ENCODE results near the gene UFD1.

The UFD1 gene, protein sequence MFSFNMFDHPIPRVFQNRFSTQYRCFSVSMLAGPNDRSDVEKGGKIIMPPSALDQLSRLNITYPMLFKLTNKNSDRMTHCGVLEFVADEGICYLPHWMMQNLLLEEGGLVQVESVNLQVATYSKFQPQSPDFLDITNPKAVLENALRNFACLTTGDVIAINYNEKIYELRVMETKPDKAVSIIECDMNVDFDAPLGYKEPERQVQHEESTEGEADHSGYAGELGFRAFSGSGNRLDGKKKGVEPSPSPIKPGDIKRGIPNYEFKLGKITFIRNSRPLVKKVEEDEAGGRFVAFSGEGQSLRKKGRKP

DNA sequence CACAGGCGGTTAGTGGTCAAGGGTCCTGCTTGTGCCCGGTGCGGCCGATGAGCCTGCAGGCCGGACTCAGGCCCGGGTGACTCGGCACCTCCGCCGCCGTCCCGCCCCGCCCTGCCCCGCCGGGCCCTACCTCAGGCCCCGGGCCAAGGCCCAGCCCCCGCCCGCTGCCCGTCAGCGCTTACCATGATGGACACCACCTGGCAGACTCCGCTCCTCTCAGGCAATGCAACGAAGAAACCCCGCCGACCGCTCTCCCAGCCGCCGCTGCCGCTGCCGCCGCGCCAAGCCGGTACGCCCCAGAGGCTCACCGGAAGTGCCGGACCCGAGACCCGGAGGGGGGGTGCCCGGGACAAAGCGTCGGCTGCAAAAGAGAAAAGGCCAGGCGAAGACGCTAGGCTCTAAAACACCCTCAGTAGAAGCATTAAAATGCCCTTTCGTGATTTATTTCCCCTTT, at the start of gene UFD1:
Gene UFD1, minus strand, starts transcription at position 293 of the 454 bp plus-strand sequence. Its CDS starts 108 bp downstream, at position 185.
- DNase-seq: peak; percentile 98

DNA sequence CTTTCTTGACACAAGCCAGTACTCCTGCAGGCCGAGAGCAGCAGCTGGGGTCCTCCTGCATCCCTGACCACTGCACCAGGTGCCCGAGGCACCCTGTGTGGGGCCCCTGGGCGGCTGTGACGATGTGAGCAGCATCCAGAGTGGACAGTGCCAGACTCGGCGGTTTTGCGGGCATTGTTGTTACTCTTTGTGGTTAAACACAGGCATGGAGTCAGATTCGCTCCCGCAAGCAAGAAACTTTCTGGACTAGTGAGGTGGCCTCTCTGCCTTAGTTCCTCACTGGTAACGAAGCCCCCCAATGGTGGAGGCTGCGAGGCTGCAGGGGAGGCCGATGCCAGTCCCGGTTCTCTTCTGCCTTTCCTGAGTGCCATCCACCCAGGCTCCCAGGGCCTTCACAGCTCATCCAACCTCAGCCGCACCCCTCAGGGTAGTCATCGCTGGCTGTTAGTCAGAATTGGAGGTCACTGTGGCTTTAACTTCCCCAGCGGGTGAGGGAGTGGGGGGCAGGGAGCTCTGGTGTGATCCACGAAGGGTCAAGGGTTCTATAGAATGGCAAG, 48.9 kb upstream of the UFD1 start:
- DNase-seq: no peak

DNA sequence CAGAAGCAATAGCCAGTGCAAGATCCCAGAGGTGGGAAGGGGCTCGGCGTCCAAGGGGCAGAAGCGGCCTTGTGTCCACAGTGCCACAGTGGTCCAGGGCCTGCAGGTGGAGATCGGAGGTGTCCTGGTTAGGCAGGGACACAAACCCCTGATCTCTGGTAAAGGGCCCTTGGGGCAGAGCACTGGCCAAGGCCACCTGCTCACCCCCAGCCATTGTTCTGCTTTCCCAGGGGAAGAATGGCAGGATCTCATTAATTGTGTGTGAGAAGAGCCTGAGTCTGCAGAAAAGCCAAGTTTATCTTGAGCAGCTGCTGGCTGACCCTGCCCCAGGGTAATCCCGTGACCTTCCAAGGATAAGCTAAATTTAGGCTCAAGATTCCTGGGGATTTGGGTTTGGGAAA, 48.3 kb upstream of the UFD1 start:
- no peak for DNase-seq

DNA sequence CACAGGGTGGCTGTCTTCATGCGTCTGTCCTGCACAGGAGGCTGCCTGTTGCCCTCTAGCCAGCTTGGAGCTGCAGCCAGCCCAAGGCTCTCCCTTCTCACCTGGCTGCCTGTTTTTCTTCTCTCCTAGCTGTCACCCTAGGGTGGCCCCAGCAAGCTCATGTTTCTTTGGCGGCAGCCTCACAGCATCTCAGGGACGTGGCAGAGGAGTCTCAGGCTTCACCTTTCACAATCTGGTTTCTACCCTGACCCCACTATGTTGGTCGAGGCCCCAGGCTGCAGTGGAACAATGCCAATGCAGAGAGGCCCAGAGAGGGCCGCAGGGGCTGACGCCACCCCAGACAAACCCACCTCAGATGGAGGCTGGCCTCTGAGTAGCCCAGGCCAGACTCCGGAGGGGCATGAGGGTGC, 47.7 kb upstream of the UFD1 start:
- no peak for DNase-seq

DNA sequence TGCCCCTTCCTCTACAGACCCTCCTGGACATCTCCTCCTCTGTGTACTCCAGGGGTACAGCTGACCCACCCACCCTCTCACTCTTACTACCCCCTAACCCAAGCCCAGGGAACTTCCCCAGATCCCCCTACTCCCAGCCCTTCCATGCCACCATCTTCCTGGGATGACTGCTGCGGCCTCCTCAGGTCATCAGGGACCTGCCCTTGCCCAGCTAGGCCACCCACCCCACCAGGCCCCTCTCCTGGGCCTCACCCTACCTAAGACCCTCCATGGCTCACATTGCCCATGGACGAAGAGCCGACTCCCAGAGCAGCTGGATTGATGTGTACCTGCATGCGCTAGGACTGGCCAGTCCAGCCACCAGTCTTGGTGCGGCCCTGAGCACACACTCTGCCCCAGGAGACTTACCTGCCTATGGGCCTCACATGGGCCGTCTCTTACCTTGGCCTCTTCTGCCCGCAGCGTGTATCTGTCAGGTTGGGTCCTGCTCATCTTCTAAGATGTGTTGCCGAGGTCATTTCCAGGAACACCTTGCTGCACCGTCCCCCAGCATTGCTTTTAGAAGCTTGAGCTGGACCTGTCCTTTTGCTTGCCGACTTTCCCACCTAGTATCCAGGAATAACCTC, 47.2 kb upstream of the UFD1 start:
- DNase-seq: no peak

DNA sequence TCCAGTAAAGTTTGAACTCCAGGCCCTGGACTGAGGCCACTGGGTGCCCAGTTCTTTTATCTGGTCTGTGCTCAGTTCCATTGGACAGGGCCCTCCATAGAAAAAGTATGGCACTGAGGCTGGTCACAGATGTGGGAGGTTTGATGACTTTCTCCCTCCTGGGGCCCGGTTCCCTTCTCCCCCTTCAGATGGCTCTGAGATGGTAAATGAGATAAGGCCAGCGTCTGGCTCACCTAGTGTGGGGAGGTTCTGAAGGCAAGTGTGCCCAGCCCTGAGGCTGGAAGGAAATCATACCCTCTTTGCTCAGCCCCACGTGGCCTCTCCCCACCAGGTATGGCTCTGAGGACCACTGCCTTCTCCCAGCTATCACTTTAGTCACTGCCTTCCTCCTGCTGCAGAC, 46.7 kb upstream of the UFD1 start:
- no peak for DNase-seq

DNA sequence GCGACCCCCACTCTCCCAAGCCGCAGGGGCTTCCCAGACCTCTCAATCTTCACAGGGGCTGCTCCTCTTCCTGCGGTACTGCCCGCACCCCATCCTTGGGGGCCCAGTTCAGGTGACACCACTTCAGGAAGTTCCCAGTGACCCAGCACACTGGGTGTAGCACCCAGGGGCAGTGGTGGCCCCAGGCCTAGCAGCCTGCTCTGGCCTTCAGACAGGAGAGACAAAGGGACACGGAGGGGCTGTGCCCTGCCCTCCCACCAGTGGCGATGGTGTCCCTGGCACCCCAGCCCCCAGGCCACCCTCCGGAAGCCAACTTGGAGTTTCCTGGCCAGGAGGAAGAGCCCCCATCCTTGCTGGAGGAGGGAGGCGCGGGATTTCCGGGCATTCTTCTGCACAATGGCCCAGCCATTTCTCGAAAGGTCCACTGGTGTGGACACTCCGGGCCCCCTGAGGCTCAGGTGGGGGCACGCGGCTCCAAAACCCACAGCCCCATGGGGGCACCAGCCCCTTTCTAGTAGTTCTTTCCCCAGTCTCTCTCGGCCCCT, 46.2 kb upstream of the UFD1 start:
- no peak for DNase-seq

DNA sequence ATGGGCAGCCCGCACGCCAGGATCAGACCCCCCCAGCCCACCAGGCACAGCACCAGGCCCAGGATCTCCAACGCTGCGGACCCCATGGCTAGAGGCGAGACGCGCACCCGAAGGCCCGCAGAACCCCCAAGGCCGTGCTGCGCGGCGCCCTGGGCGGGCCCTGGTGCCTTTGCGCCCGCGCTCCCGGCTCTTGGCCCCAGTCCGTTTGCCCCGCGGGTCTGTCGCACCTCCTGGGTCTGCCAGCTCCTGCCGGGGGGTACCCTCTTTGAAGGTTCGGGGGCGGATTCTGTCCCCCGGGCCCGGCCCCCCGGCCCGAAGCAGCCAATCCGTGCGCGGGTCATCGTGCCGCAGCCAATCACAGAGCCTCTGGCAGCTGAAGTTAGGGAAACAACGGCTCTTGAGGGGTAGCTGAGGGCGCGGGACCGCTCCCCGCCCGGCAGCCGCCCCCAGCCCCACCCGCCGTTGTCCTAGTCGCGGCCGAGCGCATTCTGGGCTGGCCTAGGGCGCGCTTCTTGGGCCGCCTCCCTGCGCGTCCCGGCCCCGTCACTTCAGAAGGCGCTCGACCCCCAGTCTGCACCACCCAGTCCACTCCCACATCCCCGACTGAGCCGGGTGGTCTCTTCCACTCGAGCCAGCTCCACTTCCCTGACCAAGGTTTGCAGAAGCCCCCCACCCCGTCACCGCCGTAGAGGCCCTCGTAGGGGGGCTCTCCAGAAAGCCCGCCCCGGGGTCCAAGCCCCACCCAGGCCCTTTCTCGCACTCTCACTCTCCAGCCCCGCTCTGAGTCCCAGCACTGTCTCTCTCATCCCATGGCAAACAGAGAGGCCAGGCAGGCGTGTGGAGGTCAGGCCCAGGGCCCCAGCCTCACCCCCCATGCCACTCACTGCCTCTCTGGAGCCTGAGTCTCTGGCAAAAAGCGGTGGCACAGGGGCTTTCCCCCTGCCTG, 45.5 kb upstream of the UFD1 start, which contains the start of gene CLDN5:
Gene CLDN5, minus strand, starts transcription at position 241 of the 946 bp plus-strand sequence. Its CDS starts 155 bp downstream, at position 86.
- DNase-seq: peak; percentile 67

DNA sequence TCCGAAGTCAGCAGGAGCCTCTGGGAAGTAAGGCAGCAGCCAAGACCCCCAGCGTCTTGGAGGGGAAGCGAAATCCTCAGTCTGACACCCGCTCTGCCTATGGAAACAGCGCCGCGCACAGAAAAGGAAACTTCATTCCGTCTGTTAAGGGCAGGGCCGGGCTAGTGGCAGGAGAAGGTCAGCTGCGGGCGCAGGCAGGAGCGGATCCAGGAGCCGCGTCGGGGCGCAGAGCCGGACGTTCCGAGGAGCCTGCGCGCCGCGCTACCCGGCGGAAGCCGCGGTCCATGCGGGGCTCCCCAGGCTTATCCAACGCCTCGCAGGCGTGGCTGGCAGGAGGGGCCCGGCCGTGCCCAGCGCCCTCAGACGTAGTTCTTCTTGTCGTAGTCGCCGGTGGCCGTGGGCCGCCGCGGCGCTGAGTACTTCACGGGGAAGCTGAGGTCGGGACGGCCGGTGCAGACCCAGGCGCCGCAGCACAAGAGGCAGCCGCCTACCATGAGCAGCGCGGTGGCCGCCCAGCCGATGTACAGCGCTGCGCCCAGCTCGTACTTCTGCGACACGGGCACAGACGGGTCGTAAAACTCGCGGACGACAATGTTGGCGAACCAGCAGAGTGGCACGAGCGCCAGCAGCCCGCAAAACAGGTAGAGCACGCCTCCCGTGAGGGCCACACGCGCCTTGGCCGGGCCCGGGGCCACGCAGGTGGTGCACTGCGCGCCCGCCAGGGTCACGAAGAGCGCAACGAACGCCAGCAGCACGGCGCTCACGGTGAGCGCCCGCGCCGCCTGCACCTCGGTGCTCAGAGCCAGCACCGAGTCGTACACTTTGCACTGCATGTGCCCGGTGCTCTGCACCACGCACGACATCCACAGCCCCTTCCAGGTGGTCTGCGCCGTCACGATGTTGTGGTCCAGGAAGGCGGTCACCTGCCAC, 44.5 kb upstream of the UFD1 start:
- DNase-seq: peak; percentile 14

DNA sequence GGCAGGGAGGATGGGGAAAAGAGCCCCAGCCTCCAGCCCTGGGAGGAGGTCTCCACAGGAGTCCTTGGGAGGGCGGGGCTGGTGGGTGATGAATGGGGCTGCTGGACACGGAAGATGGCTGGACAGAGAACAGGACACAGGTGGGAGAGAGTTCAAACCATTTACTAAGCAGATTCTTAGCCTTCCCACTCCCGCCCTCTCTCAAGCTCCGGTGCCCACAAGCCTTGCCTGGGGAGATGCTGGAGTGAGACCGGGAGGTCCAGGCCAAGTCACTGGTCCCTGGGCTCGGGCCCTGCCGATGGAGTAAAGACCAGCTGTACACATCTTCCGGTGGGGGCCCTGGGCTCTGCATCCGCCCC, 43.9 kb upstream of the UFD1 start:
- no peak for DNase-seq

DNA sequence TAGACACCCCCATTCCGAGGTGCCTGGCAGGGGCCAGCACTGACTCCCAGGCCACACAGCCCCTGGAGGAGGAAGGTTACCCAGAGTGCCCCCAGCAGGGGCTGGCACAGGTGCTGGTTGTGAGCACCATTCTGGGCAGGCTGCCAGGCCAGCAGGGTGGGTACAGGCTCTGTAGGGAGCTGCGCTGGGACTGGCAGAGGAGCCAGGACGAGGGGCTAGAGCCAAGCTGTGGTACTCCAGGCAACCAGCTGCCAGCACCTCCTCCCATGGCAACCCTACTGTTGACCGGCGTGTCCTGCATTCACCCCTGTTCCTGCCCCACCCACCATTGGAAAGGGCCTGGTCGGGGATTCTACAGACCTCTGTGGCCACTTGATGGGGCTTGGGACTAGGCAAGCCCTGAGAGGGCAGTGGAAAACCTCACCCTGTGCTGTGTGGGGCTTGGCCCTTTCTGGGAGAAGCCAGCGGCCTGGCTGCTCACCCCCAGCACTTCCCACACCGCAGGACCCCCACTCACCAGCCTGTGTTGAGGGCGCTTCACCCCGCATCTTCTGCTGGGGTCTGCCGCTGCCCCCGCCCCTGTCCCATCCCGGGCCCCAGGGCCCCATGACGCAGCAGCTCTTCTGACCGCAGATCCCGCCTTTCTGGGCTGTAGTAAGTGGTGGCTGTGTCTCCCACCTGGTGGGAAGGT, 43.3 kb upstream of the UFD1 start:
- no peak for DNase-seq

DNA sequence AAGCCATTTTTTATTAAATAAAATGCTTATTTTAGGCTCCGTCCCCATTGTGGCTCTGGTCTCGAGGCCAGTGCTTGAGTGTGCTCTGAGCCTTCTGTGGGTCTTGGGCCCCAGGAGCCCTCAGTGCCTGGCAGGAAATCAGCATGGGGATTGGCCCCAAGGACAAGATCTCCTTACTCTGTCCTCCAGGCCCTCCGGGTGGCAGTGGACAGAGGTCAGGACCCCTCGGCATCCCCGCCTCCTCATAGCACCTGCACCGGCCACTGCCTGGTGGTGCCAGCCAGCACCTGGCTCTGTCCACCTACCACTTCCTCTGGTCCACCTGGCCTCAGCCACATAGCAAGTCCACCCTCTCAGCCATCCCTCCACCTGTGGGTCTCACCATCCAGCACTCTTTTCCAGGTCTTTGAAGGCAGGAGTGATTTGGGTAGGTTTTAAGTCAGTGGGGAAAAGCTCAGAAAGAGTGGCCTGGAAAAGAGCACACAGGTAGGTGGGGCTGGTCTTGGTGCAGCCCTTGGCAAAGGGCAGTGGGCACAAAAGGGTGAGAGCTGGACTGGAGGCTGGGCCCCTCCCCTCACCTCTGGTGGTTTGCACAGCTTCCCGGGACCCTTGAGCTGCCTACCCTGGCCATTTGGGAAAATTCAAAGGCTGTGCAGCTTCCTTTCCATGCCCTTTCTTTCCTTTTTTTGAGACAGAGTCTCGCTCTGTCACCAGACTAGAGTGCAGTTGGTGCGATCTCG, 41.7 kb upstream of the UFD1 start:
- no peak for DNase-seq

DNA sequence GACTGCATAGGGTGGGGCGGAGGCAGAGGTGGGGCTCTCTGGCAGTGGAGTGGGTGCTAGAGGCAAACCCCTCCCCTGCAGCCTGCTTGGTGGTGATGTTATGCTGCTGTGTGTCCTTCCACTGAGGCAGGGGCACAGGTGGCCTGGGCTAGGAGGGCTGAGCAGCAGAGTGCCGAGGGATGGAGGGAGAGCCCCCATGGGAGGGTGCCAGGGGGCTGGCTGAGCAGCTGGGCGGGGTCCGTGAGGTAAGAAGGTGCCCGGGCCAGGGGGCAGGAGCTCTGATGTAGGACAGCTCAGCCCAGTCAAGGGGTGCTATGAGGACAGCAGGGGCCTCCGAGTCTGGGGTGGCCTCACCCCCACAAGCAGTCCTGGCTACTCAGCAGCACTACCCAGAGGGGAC, 41.0 kb upstream of the UFD1 start:
- DNase-seq: no peak

DNA sequence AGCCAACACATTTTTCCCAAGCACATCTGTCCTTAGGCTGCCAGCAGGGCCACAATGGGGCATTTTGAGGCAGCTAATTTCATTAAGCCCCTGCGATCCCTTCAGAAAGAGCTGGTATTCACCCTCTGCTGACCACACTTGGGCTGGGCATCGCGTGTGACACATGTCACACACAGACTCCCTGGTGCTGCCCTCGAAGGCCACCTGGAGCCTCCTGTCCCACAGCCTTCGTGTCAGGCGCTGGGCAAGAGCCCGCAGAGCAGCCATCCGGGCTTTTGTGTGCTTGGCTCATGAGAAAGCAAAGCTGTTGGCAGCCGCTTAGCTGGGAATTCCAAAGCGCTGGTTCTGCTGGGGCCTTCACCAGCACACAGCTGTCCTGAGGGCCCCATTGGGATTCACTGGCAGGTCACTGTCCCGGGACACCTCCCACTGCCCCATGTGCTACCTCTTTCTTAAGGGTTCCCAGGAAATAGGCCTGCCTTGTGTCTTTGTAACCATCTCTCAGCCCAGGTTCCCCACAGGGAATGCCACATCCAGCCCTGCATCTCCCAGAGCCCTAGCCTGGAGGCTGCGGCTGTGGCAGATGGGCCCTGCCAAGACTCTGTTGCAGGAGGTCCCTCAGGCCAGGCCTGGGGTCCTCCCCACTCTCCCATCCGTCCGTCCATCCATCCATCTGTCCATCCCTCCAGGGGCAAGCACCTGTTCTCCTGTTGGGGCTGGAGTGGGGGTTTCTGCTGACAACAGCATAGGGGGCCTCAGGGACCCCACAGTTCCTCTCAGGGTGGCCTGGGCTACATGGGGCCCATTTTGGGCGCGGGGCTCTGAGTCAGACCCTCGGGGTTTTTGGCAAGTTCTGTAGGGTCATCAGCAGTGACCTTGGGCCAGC, 40.3 kb upstream of the UFD1 start:
- DNase-seq: no peak

DNA sequence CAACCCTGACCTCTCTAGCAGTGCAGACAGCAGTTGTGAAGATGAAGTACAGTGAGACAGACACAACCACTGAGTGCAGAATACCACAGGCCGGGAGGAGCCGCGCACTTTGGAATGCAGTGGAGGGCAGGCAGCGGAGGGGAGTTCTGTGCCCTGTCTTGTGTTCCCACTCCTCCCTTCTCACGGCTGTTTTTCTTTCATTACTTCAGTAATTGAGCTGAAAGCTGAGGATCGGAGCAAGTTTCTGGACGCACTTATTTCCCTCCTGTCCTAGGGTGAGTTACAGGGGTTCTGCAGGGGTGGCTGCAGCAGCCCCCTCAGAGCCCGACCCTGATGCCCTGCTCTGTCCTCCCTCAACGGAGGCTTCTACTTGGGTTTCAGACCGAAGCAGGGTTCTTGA, 39.6 kb upstream of the UFD1 start:
- no peak for DNase-seq

DNA sequence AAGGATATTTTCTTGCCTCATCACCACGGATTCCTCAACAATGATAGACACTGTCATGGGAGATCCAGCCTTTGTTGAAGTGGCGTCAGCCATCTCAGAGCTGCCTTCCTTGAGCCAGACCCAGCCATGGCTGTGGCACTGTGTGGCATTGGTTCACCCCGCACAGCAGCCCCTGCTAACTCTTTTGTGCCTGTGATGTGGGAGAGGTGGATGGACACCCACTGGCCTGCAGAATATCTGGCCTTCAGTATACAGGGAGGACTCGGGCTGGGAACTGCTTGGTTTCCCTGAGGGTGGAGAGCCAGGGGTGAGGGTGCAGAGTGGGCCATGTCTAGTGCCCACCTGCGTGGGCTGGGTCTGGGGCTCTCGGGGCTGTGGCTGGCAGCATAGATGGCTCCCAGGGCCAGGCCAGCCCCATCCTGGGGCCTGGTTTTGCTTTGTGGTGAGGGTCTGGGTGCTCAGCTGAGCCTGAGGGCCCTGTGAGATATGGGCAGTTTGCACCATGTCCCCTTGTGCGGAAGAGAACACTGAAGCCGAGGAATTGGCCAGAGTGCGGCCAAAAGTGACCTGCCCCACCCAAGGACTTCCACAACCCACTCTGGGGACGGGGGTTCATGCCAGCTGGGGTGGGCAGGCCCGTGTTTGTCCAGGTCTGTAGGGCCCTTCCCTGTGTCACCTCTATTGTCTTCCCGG, 39.1 kb upstream of the UFD1 start:
- no peak for DNase-seq

DNA sequence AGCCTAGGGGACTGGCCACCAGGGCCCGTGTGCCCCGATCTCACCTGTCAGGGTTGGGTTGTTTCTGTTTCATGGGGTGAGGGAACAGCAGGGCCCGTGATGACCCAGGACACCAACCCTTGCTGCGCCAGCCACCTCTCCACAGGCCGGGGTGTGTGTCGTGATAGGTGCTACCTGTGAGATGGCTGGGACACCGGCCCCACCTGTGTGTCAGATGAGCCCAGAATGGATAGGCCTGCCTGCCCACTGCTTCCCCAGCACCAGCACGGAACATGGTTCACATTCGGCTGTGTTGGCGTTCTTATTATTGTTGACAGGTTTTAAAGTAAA, 38.1 kb upstream of the UFD1 start:
- DNase-seq: no peak

DNA sequence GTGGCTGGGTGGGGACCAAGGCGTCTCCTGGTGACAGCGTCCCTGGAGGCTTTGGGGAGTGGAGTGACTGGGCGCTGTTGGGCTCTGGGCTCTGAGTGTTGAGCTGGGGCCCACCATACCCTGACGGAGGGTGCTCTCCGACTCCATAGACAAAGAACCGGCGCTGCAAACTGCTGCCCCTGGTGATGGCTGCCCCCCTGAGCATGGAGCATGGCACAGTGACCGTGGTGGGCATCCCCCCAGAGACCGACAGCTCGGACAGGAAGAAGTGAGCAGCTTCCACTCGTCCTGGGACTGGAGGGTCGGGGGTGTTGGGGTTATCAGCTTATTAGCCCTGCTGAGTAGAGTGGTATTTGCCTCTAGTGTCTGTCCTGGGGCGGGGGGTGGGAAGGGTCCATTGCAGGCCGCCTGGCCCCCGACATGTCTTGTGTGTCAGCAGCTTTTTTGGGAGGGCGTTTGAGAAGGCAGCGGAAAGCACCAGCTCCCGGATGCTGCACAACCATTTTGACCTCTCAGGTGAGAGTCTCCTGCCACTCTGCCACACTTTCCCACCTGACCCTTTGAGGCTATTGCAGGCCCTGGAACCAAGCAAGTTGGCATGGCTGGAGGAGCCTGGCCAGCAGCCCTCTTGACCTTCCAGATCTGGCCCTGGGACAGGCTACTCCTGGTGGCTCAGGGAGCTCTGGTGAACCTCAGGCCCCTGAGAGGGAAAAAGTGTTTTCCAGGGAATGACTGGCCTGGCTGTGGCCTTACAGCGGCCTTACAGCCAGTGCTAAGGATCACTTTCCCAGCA, 37.6 kb upstream of the UFD1 start:
- no peak for DNase-seq
